ENCODE results near the gene THYN1.

THYN1 gene

DNA sequence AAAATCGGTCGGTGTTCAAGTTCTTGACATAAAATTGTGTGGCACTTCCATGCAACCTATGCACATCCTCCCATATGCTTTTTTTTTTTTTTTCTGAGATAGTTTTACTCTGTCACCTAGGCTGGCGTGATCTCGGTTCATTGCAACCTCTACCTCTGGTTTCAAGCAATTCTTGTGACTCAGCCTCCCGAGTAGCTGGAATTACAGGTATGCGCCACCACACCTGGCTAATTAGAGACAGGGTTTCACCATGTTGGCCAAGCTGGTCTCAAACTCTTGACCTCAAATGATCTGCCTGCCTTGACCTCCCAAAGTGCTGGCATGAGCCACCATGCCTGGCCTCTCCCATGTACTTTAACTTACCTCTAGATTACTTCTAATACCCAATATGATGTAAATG lies 38.0 kb upstream of the THYN1 start:
- no peaks in the 10 kb centered on the region for H3K27me3 ChIP-seq (ENCODE audit: control insufficient read depth, insufficient read depth, low read length)
- no peaks in the 10 kb centered on the region for H3K4me1 ChIP-seq
- TF ChIP-seq, protein P1, sequence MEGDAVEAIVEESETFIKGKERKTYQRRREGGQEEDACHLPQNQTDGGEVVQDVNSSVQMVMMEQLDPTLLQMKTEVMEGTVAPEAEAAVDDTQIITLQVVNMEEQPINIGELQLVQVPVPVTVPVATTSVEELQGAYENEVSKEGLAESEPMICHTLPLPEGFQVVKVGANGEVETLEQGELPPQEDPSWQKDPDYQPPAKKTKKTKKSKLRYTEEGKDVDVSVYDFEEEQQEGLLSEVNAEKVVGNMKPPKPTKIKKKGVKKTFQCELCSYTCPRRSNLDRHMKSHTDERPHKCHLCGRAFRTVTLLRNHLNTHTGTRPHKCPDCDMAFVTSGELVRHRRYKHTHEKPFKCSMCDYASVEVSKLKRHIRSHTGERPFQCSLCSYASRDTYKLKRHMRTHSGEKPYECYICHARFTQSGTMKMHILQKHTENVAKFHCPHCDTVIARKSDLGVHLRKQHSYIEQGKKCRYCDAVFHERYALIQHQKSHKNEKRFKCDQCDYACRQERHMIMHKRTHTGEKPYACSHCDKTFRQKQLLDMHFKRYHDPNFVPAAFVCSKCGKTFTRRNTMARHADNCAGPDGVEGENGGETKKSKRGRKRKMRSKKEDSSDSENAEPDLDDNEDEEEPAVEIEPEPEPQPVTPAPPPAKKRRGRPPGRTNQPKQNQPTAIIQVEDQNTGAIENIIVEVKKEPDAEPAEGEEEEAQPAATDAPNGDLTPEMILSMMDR (IDR thresholded peaks at IDR 0.05) = no peak
- no peaks in the 10 kb centered on the region for H3K36me3 ChIP-seq (ENCODE audit: control insufficient read depth, insufficient read depth, low read length)
- H3K9me3 ChIP-seq (ENCODE audit: control insufficient read depth, low read length) = no peaks in the 10 kb centered on the region
- no peak overlapping the region for H3K27ac ChIP-seq
- no peak overlapping the region for H3K4me3 ChIP-seq (ENCODE audit: low read depth, low read length)
- H3K4me2 ChIP-seq (ENCODE audit: low read length) = no peak overlapping the region
- no peaks in the 10 kb centered on the region for H3K79me2 ChIP-seq
- H3K9ac ChIP-seq = no peak overlapping the region
- no peak overlapping the region for H2AFZ ChIP-seq

DNA sequence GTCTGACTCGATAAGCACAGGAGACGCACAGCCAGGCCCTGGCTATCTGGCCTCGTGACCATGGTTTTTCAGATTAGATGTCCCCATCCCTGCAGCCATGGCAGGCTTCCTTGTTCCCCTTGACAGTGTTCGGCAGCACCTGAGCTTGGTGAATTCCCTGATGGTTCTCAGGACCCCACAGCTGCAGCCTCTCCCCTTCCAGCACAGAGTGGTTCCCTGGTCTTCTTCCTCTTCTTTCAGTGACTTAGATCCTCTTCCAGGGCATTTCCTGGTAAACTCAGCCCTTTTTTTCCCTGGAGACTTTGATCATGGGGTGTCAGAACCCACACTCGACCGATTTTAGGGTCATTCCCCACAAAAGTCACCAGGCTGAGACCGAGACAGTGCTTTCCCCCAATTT lies 37.5 kb upstream of the THYN1 start:
- Histone ChIP-seq H3K4me3 (ENCODE audit: low read depth, low read length) (no peak overlapping the region), H3K27ac (no peak overlapping the region), H3K27me3 (ENCODE audit: control insufficient read depth, insufficient read depth, low read length) (no peaks in the 10 kb centered on the region), H3K9me3 (ENCODE audit: control insufficient read depth, low read length) (no peaks in the 10 kb centered on the region), H3K4me2 (ENCODE audit: low read length) (no peak overlapping the region), H2AFZ (no peak overlapping the region), H3K4me1 (no peaks in the 10 kb centered on the region), H3K9ac (no peak overlapping the region), H3K36me3 (ENCODE audit: control insufficient read depth, insufficient read depth, low read length) (no peaks in the 10 kb centered on the region), H3K79me2 (no peaks in the 10 kb centered on the region)
- TF ChIP-seq, protein P1 (IDR thresholded peaks at IDR 0.05) = no peak

DNA sequence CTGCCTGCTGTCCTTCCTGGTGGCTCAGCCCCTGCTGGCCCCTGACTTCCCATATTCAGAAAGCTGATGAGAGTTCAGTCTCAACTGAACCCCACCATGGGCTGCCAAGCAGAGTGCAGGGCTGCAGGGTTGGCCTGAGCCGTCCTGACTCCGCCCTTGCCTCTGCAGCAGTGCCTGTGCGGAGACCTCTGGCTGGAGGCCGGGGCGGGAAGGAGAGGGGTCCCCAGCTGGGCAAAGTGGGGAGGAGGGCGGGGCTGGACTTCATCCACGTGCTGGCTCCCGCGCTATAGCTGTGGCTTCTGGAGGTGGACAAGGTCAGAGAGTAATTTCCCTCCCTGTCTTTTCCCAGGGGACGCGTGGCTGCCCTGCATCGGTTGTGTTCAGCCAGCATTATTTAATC lies 36.6 kb upstream of the THYN1 start:
- Histone ChIP-seq H3K4me2 (ENCODE audit: low read length) (no peak overlapping the region), H3K27me3 (ENCODE audit: control insufficient read depth, insufficient read depth, low read length) (no peaks in the 10 kb centered on the region), H3K27ac (no peak overlapping the region), H3K36me3 (ENCODE audit: control insufficient read depth, insufficient read depth, low read length) (no peaks in the 10 kb centered on the region), H2AFZ (no peak overlapping the region), H3K4me3 (ENCODE audit: low read depth, low read length) (no peak overlapping the region), H3K9me3 (ENCODE audit: control insufficient read depth, low read length) (no peaks in the 10 kb centered on the region), H3K4me1 (no peaks in the 10 kb centered on the region), H3K79me2 (no peaks in the 10 kb centered on the region), H3K9ac (no peak overlapping the region)
- TF ChIP-seq, protein P1 (IDR thresholded peaks at IDR 0.05) = no peak

DNA sequence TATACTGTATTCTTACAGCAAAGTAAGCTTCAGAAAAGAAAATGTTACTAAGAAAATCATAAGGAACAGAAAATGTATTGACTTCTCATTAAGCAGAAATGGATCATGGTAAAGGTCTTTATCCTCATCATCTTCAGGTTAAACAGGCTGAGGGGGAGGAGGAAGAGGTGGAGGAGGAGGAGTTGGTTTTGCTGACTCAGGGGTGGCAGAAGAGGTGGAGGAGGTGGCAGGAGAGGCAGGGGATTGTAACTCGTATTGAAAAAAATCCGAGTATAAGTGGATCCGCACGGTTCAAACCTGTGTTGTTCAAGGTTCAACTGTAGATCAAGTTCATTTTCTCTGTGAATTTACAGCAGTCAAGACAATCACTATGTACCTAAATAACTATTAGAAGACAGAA lies 36.0 kb upstream of the THYN1 start:
- no peak overlapping the region for H3K27ac ChIP-seq
- H3K4me2 ChIP-seq (ENCODE audit: low read length) = no peak overlapping the region
- TF ChIP-seq, protein P1 (IDR thresholded peaks at IDR 0.05) = no peak
- no peak overlapping the region for H3K4me3 ChIP-seq (ENCODE audit: low read depth, low read length)
- H2AFZ ChIP-seq = no peak overlapping the region
- H3K9me3 ChIP-seq (ENCODE audit: control insufficient read depth, low read length) = no peaks in the 10 kb centered on the region
- no peak overlapping the region for H3K9ac ChIP-seq
- no peaks in the 10 kb centered on the region for H3K36me3 ChIP-seq (ENCODE audit: control insufficient read depth, insufficient read depth, low read length)
- H3K79me2 ChIP-seq = no peaks in the 10 kb centered on the region
- no peaks in the 10 kb centered on the region for H3K27me3 ChIP-seq (ENCODE audit: control insufficient read depth, insufficient read depth, low read length)
- no peaks in the 10 kb centered on the region for H3K4me1 ChIP-seq

DNA sequence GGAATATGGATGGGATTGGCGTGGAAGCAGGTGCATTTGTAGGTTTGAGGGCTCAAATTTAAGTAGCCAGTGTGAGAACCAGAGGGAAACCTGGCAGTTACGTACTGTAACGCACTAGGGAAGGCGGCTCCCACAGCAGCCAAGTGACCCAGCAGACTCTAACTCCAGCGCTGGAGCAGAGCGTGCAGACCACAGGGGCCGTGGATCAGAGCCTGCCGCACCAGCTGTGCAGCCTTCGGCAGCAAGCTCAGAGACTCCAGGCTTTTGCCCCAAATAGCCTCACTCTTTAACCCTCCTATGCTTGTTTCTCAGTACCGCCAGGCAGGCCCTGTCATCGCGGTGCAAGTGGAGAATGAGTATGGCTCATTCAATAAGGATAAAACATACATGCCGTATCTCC lies 35.3 kb upstream of the THYN1 start:
- no peak overlapping the region for H3K4me3 ChIP-seq (ENCODE audit: low read depth, low read length)
- H3K9ac ChIP-seq = no peak overlapping the region
- no peak overlapping the region for H3K27ac ChIP-seq
- H2AFZ ChIP-seq = no peak overlapping the region
- no peaks in the 10 kb centered on the region for H3K27me3 ChIP-seq (ENCODE audit: control insufficient read depth, insufficient read depth, low read length)
- H3K36me3 ChIP-seq (ENCODE audit: control insufficient read depth, insufficient read depth, low read length) = no peaks in the 10 kb centered on the region
- TF ChIP-seq, protein P1 (IDR thresholded peaks at IDR 0.05) = no peak
- H3K79me2 ChIP-seq = no peaks in the 10 kb centered on the region
- no peak overlapping the region for H3K4me2 ChIP-seq (ENCODE audit: low read length)
- no peaks in the 10 kb centered on the region for H3K9me3 ChIP-seq (ENCODE audit: control insufficient read depth, low read length)
- no peaks in the 10 kb centered on the region for H3K4me1 ChIP-seq
